ENCODE results near the gene DRG1. TPM values are rescaled to one million over a fixed set of nuclear protein-coding genes. Genes with fewer than 3 reads are reported as not detected.

DRG1 gene
- total and polyA plus RNA-seq, 4 donors: 39.6 to 47.1 (median 41.9) TPM

DNA sequence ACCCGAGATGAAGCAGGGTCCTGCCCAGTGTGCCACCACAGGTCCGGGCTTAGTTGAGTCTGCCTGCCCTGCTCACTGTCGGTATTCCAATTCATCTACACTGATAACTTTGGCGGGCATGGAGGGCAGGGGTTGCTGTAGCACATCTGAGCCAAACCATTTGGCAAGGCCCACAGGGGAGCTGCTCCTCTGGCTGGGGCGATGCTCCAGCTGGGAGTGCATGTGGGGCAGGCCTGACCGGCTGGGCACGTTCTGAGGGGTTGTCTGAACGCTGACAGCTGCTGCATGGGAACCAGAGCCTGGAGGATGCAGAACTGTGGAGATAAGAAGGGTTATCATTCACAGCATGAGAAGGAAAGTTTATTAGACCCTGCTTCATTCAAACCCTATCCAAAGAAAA lies 40.4 kb downstream of the DRG1 start:
- peaks cover 51 to 76% (median 58%) of the 10 kb centered on the region in 4 donors for H3K36me3 ChIP-seq (ENCODE audit: control insufficient read depth in 4 of 4, insufficient read depth in 4 of 4, low read length in 4 of 4)
- 79 to 85% methylated on average over 8 of the region's 8 CpGs for WGBS, 2 donors
- no peak overlapping the region for H3K4me3 ChIP-seq
- no peaks in the 10 kb centered on the region for H3K9me3 ChIP-seq (ENCODE audit: control insufficient read depth in 4 of 4, insufficient read depth in 3 of 4, low read length in 3 of 4)
- TF ChIP-seq, protein P1, sequence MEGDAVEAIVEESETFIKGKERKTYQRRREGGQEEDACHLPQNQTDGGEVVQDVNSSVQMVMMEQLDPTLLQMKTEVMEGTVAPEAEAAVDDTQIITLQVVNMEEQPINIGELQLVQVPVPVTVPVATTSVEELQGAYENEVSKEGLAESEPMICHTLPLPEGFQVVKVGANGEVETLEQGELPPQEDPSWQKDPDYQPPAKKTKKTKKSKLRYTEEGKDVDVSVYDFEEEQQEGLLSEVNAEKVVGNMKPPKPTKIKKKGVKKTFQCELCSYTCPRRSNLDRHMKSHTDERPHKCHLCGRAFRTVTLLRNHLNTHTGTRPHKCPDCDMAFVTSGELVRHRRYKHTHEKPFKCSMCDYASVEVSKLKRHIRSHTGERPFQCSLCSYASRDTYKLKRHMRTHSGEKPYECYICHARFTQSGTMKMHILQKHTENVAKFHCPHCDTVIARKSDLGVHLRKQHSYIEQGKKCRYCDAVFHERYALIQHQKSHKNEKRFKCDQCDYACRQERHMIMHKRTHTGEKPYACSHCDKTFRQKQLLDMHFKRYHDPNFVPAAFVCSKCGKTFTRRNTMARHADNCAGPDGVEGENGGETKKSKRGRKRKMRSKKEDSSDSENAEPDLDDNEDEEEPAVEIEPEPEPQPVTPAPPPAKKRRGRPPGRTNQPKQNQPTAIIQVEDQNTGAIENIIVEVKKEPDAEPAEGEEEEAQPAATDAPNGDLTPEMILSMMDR (IDR thresholded peaks at IDR 0.05; ENCODE audit: control extremely low read depth, extremely low read depth): no peak
- DNase-seq (peak; percentile 43 to 61 (median 58)), ATAC-seq (ENCODE audit: insufficient read depth, low FRiP score) (no peak)
- peaks cover 0 to 6% (median 4%) of the 10 kb centered on the region in 5 donors for H3K4me1 ChIP-seq (ENCODE audit: control insufficient read depth in 5 of 5, insufficient read depth in 5 of 5, low read length in 5 of 5)
- no peak overlapping the region for H3K27ac ChIP-seq (ENCODE audit: low read depth in 1 of 2, low read length in 1 of 2)
- no peaks in the 10 kb centered on the region for H3K27me3 ChIP-seq (ENCODE audit: control insufficient read depth in 3 of 3, insufficient read depth in 3 of 3, low read length in 2 of 3)
- H3K9ac ChIP-seq (ENCODE audit: insufficient read depth in 1 of 2, low read length in 2 of 2): no peak overlapping the region

DNA sequence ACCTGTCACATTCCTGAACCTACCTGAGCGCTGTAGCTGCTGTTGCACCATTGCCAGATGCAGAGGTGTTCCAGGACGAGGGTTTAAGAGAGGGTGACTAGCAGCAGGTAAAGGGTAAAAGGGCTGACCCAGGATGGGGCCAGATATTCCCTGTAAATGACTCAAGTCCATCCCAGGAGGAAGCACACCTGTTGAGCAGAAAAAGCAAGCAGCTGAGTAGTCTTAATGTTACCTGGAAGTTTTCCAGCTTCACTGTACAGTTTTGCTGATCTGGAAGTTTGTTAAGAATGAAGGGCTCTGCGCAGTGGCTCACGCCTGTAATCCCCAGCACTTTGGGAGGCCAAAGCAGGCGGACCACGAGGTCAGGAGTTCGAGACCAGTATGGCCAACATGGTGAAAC lies 41.3 kb downstream of the DRG1 start:
- H3K36me3 ChIP-seq (ENCODE audit: control insufficient read depth in 4 of 4, insufficient read depth in 4 of 4, low read length in 4 of 4): peaks cover 48 to 76% (median 64%) of the 10 kb centered on the region in 4 donors
- H3K9me3 ChIP-seq (ENCODE audit: control insufficient read depth in 4 of 4, insufficient read depth in 3 of 4, low read length in 3 of 4): no peaks in the 10 kb centered on the region
- peaks cover 0 to 9% (median 6%) of the 10 kb centered on the region in 5 donors for H3K4me1 ChIP-seq (ENCODE audit: control insufficient read depth in 5 of 5, insufficient read depth in 5 of 5, low read length in 5 of 5)
- H3K9ac ChIP-seq (ENCODE audit: insufficient read depth in 1 of 2, low read length in 2 of 2): no peak overlapping the region
- H3K27me3 ChIP-seq (ENCODE audit: control insufficient read depth in 3 of 3, insufficient read depth in 3 of 3, low read length in 2 of 3): no peaks in the 10 kb centered on the region
- TF ChIP-seq, protein P1 (IDR thresholded peaks at IDR 0.05; ENCODE audit: control extremely low read depth, extremely low read depth): no peak
- ATAC-seq (ENCODE audit: insufficient read depth, low FRiP score) (no peak), DNase-seq (no peak)
- no peak overlapping the region for H3K27ac ChIP-seq (ENCODE audit: low read depth in 1 of 2, low read length in 1 of 2)
- H3K4me3 ChIP-seq: no peak overlapping the region
- WGBS, 2 donors: 93 to 97% methylated on average over 7 of the region's 7 CpGs

DNA sequence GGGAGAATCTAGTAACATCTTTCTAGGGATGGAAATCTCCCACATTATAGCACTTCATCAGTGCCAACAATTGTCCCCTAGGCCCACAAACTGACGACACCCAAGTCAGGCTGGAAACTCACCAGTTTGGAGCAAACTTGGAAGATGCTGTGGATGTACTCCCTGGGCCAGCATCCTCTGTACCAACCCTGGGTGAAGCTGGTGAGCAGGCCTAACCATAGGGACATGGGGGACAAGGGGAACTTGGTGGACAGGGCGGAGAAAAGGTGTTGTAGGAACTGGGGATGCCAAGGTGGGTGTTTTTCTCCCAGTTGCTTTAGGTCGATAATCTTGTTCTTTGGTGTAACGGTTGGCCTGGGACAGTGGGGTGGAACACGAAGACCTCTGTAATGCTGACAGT lies 42.2 kb downstream of the DRG1 start:
- ATAC-seq (ENCODE audit: insufficient read depth, low FRiP score): no peak
- TF ChIP-seq, protein P1 (IDR thresholded peaks at IDR 0.05; ENCODE audit: control extremely low read depth, extremely low read depth): no peak

More for the DNA sequence above, 42.2 kb downstream of the DRG1 start:
- no peak for DNase-seq
- peaks cover 0 to 9% (median 6%) of the 10 kb centered on the region in 5 donors for H3K4me1 ChIP-seq (ENCODE audit: control insufficient read depth in 5 of 5, insufficient read depth in 5 of 5, low read length in 5 of 5)
- no peaks in the 10 kb centered on the region for H3K9me3 ChIP-seq (ENCODE audit: control insufficient read depth in 4 of 4, insufficient read depth in 3 of 4, low read length in 3 of 4)
- no peak overlapping the region for H3K9ac ChIP-seq (ENCODE audit: insufficient read depth in 1 of 2, low read length in 2 of 2)
- H3K4me3 ChIP-seq: no peak overlapping the region
- 94 to 97% methylated on average over 5 of the region's 5 CpGs for WGBS, 2 donors
- H3K27ac ChIP-seq (ENCODE audit: low read depth in 1 of 2, low read length in 1 of 2): no peak overlapping the region
- H3K27me3 ChIP-seq (ENCODE audit: control insufficient read depth in 3 of 3, insufficient read depth in 3 of 3, low read length in 2 of 3): no peaks in the 10 kb centered on the region
- peaks cover 45 to 72% (median 58%) of the 10 kb centered on the region in 4 donors for H3K36me3 ChIP-seq (ENCODE audit: control insufficient read depth in 4 of 4, insufficient read depth in 4 of 4, low read length in 4 of 4)

Data from lung (tissue), 12 donors.